ENCODE measurements around the gene MYL5. TPM values are rescaled to one million over a fixed set of nuclear protein-coding genes. Genes with fewer than 3 reads are reported as not detected.

MYL5 gene
- total and polyA plus RNA-seq, 2 of the 13 experiments (the other 11 are each of a cell fraction or from before 2014, with no cell fraction given) = 6.5 to 16.0 TPM

- TF ChIP-seq ZNF296 (CRISPR knock-in tag; conservative IDR thresholded peaks at IDR 0.05) (no peak; the same call in 1 of the 2 replicates), RFX5 (IDR thresholded peaks at IDR 0.05; ENCODE audit: low read depth, low read length) (0 out of 2 replicates have a peak, but pooled peaks have one; percentile 14), DBP (CRISPR knock-in tag; IDR thresholded peaks at IDR 0.05; ENCODE audit: not compliant biosample characterization) (no peak), POLR2AphosphoS5 (IDR thresholded peaks at IDR 0.05; ENCODE audit: low read depth, low read length) (peak; percentile 43; the same call in 1 of the 2 replicates), CHCHD3 (CRISPR knock-in tag; IDR thresholded peaks at IDR 0.05) (no peak), HOXA9 (CRISPR knock-in tag; IDR thresholded peaks at IDR 0.05; ENCODE audit: borderline replicate concordance) (no peak), SP4 (CRISPR knock-in tag; IDR thresholded peaks at IDR 0.05) (no peak), SIN3A (IDR thresholded peaks at IDR 0.05; ENCODE audit: borderline replicate concordance, low read depth, low read length) (no peak), TARDBP (CRISPR knock-in tag; IDR thresholded peaks at IDR 0.05) (no peak), ZNF780A (CRISPR knock-in tag; IDR thresholded peaks at IDR 0.05) (no peak), RXRB (CRISPR knock-in tag; IDR thresholded peaks at IDR 0.05; ENCODE audit: borderline replicate concordance) (peak; percentile 43; the same call in 1 of the 2 replicates), SMAD1 (CRISPR knock-in tag; IDR thresholded peaks at IDR 0.05; ENCODE audit: borderline replicate concordance, low read depth) (no peak), ZNF839 (CRISPR knock-in tag; IDR thresholded peaks at IDR 0.05; ENCODE audit: borderline replicate concordance) (no peak), FOXM1 (CRISPR knock-in tag; IDR thresholded peaks at IDR 0.05) (no peak), ZNF703 (CRISPR knock-in tag; IDR thresholded peaks at IDR 0.05; ENCODE audit: borderline replicate concordance) (no peak; the same call in 1 of the 2 replicates), JARID2 (CRISPR knock-in tag; IDR thresholded peaks at IDR 0.05; ENCODE audit: insufficient replicate concordance) (no peak), MATR3 (CRISPR knock-in tag; IDR thresholded peaks at IDR 0.05) (no peak), TFDP1 (CRISPR knock-in tag; IDR thresholded peaks at IDR 0.05; ENCODE audit: borderline replicate concordance) (no peak; the same call in 1 of the 2 replicates), ZBTB8A (CRISPR knock-in tag; IDR thresholded peaks at IDR 0.05; ENCODE audit: borderline replicate concordance, low read depth) (no peak), ZBTB20 (CRISPR knock-in tag; IDR thresholded peaks at IDR 0.05; ENCODE audit: borderline replicate concordance, low read depth) (no peak), RARA (CRISPR knock-in tag; IDR thresholded peaks at IDR 0.05) (no peak), ARNT2 (CRISPR knock-in tag; IDR thresholded peaks at IDR 0.05; ENCODE audit: low read depth) (no peak), UBTF (CRISPR knock-in tag; IDR thresholded peaks at IDR 0.05) (peak; percentile 23; the same call in 1 of the 2 replicates), ZC3H4 (CRISPR knock-in tag; IDR thresholded peaks at IDR 0.05; ENCODE audit: borderline replicate concordance) (0 out of 2 replicates have a peak, but pooled peaks have one; percentile 54)
These were observed 3.3 kb downstream of the MYL5 start (continued) for GRCh38 chr4:677431-678293.
